PFSK-1 (cell line): ENCODE measurements around the gene HDHD2.

Experiments
- FOXP2 ChIP-seq: optimal IDR thresholded peaks from 2 replicates; pipeline ENCODE3; 2011; ENCODE audit warnings: borderline replicate concordance, control low read depth, inconsistent platforms; ENCODE audit not compliant: insufficient read depth; ENCODE audit errors: extremely low read length, extremely low read depth
- POLR2AphosphoS5 ChIP-seq: IDR thresholded peaks from 2 replicates; pipeline ENCODE4 v1.6.1; 2012; ENCODE audit warnings: low read depth, mild to moderate bottlenecking, control low read depth, low read length, moderate library complexity
- REST ChIP-seq, 2 experiments: IDR thresholded peaks; 2 replicates each; pipeline versions ENCODE4 v1.6.1 to v1.8.0; 2011 to 2012; ENCODE audit warnings: low read depth in 2 of 2, low read length in 2 of 2, control low read depth in 1 of 2, inconsistent platforms in 1 of 2, mild to moderate bottlenecking in 1 of 2, moderate library complexity in 1 of 2; ENCODE audit not compliant: insufficient read depth in 1 of 2
- SIN3A ChIP-seq: IDR thresholded peaks from 2 replicates; pipeline ENCODE4 v1.6.1; 2012; ENCODE audit warnings: mild to moderate bottlenecking, low read length, moderate library complexity, borderline replicate concordance; ENCODE audit not compliant: insufficient read depth
- TAF1 ChIP-seq: IDR thresholded peaks from 2 replicates; pipeline ENCODE4 v1.6.1; 2012; ENCODE audit warnings: low read length, control low read depth, borderline replicate concordance; ENCODE audit not compliant: insufficient read depth

HDHD2 gene

GRCh38 chr18:47143153-47143552 lies 7.1 kb downstream of the HDHD2 start:
- no peak for TF ChIP-seq FOXP2

- TF ChIP-seq TAF1 (no peak), POLR2AphosphoS5 (no peak)
Observed at GRCh38 chr18:47141289-47141688, 9.0 kb downstream of the HDHD2 start.

- no peak for TF ChIP-seq SIN3A
- no peak for TF ChIP-seq TAF1
- no peak for TF ChIP-seq REST (IDR thresholded peaks at IDR 0.05; ENCODE audit: insufficient read depth in 1 of 2, low read depth in 2 of 2, low read length in 2 of 2)
- no peak for TF ChIP-seq POLR2AphosphoS5
- TF ChIP-seq FOXP2: no peak
Observed at GRCh38 chr18:47121146-47121545, 29.2 kb downstream of the HDHD2 start.

- TF ChIP-seq TAF1 (no peak), REST (IDR thresholded peaks at IDR 0.05; ENCODE audit: insufficient read depth in 1 of 2, low read depth in 2 of 2, low read length in 2 of 2) (no peak), FOXP2 (no peak), POLR2AphosphoS5 (no peak), SIN3A (no peak)
Observed at GRCh38 chr18:47120428-47120827, 29.9 kb downstream of the HDHD2 start.

- TF ChIP-seq POLR2AphosphoS5: no peak
- no peak for TF ChIP-seq FOXP2
- TF ChIP-seq REST (IDR thresholded peaks at IDR 0.05; ENCODE audit: insufficient read depth in 1 of 2, low read depth in 2 of 2, low read length in 2 of 2): no peak
- no peak for TF ChIP-seq TAF1
- TF ChIP-seq SIN3A: no peak
Observed at GRCh38 chr18:47118981-47119380, 31.3 kb downstream of the HDHD2 start.

GRCh38 chr18:47115205-47115604 lies 35.1 kb downstream of the HDHD2 start:
- no peak for TF ChIP-seq REST (IDR thresholded peaks at IDR 0.05; ENCODE audit: insufficient read depth in 1 of 2, low read depth in 2 of 2, low read length in 2 of 2)
- TF ChIP-seq TAF1: no peak
- no peak for TF ChIP-seq FOXP2
- no peak for TF ChIP-seq POLR2AphosphoS5
- TF ChIP-seq SIN3A: no peak
